ENCODE measurements around the gene CD44.

Gene CD44

GRCh38 chr11:35112056-35112845 lies 26.7 kb upstream of the CD44 start:
- peak; percentile 65 for DNase-seq

GRCh38 chr11:35112846-35113105 lies 26.2 kb upstream of the CD44 start:
- DNase-seq: no peak

GRCh38 chr11:35114906-35115687 lies 23.9 kb upstream of the CD44 start:
- no peak for DNase-seq

GRCh38 chr11:35115688-35116030 lies 23.3 kb upstream of the CD44 start:
- DNase-seq: peak; percentile 15

GRCh38 chr11:35116245-35116644 lies 22.7 kb upstream of the CD44 start:
- no peak for DNase-seq

GRCh38 chr11:35116762-35117640 lies 22.0 kb upstream of the CD44 start:
- peak; percentile 72 for DNase-seq

- DNase-seq: no peak
Measured at GRCh38 chr11:35118906-35119305, 20.1 kb upstream of the CD44 start.

- no peak for DNase-seq
Measured at GRCh38 chr11:35121326-35121865, 17.6 kb upstream of the CD44 start.

- no peak for DNase-seq
Measured at GRCh38 chr11:35122308-35122707, 16.7 kb upstream of the CD44 start.

- no peak for DNase-seq
Measured at GRCh38 chr11:35126000-35126878, 12.7 kb upstream of the CD44 start.

GRCh38 chr11:35126879-35127581 lies 11.9 kb upstream of the CD44 start:
- no peak for DNase-seq

GRCh38 chr11:35127619-35128018 lies 11.4 kb upstream of the CD44 start:
- DNase-seq: no peak

- no peak for DNase-seq
Measured at GRCh38 chr11:35131094-35131493, 7.9 kb upstream of the CD44 start.

GRCh38 chr11:35131886-35132285 lies 7.1 kb upstream of the CD44 start:
- no peak for DNase-seq

- DNase-seq: no peak
Measured at GRCh38 chr11:35133656-35134055, 5.3 kb upstream of the CD44 start.

GRCh38 chr11:35134403-35135148 lies 4.4 kb upstream of the CD44 start:
- DNase-seq: no peak

- no peak for DNase-seq
Measured at GRCh38 chr11:35135222-35135621, 3.7 kb upstream of the CD44 start.

- DNase-seq: no peak
Measured at GRCh38 chr11:35136311-35136710, 2.7 kb upstream of the CD44 start.

GRCh38 chr11:35138058-35138457 lies 913 bp upstream of the CD44 start:
- no peak for DNase-seq

- peak; percentile 76 for DNase-seq
Measured at GRCh38 chr11:35138606-35138942, 397 bp upstream of the CD44 start.

GRCh38 chr11:35139722-35140282 lies 831 bp downstream of the CD44 start:
- DNase-seq: peak; percentile 87

Measured in NCI-H69 (cell line).